HFF-Myc (cell line): Measurements from ENCODE around the gene FYB1.

Source experiments
- DNase-seq: peaks from one replicate; pipeline ENCODE4 v3.0.0-alpha.2; 2011; ENCODE audit warnings: low read depth; ENCODE audit errors: extremely low read depth
- H3K4me3 ChIP-seq: replicated peaks from 2 replicates; pipeline ENCODE4 v1.5.1; 2011; ENCODE audit warnings: low read depth, mild to moderate bottlenecking, control low read depth, low read length
- TF ChIP-seq, protein P1 (sequence below): IDR thresholded peaks from 2 replicates; pipeline ENCODE4 v1.5.1; 2012; ENCODE audit warnings: mild to moderate bottlenecking, low read depth, low read length, control low read depth; ENCODE audit errors: missing control alignments

FYB1 gene

DNA sequence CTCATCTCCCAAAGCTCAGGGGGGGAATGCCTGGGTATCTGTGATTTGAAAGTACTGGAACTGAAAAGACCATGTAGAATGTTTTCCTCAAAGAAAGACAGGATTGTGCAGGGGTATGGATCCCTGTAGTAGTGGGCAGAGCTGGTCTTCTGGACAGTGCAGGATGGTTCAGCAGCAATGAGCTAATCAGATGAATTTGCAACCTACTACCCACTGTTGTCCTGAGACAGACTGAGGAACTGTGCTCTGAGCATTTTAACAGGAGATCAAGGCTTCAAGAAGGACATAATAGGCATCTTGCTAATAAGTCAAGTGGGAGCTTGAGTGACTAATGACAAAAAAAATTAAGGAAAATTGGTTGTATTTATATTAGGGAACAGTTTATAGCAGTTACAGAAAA is 61.7 kb downstream of the FYB1 start:
- no peak overlapping the region for H3K4me3 ChIP-seq
- no peak for DNase-seq
- TF ChIP-seq, protein P1, sequence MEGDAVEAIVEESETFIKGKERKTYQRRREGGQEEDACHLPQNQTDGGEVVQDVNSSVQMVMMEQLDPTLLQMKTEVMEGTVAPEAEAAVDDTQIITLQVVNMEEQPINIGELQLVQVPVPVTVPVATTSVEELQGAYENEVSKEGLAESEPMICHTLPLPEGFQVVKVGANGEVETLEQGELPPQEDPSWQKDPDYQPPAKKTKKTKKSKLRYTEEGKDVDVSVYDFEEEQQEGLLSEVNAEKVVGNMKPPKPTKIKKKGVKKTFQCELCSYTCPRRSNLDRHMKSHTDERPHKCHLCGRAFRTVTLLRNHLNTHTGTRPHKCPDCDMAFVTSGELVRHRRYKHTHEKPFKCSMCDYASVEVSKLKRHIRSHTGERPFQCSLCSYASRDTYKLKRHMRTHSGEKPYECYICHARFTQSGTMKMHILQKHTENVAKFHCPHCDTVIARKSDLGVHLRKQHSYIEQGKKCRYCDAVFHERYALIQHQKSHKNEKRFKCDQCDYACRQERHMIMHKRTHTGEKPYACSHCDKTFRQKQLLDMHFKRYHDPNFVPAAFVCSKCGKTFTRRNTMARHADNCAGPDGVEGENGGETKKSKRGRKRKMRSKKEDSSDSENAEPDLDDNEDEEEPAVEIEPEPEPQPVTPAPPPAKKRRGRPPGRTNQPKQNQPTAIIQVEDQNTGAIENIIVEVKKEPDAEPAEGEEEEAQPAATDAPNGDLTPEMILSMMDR: no peak

DNA sequence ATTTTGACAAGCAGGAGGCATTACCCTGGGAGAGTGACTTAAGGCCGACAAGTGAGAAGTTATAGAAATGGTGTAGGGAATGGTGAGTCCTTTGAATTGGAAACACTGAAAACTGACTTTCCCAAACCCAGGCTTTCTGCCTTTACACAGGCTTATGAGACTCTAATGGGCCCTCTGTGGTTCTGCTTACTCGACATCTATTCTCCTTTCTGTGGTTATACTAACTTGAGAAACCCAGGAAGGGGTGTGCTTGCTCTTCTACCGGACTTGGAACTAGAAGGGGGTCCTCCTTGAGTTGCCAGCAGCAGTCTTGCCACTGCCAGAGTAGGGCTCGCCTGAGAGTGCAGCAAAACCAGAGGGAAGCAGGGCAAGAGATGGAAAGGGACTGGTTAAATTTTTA is 63.3 kb downstream of the FYB1 start:
- H3K4me3 ChIP-seq: no peak overlapping the region
- DNase-seq: no peak
- TF ChIP-seq, protein P1: no peak

- TF ChIP-seq, protein P1: no peak
- no peak for DNase-seq
- no peak overlapping the region for H3K4me3 ChIP-seq
Observed at GRCh38 chr5:39151745-39152144, 67.6 kb downstream of the FYB1 start.

DNA sequence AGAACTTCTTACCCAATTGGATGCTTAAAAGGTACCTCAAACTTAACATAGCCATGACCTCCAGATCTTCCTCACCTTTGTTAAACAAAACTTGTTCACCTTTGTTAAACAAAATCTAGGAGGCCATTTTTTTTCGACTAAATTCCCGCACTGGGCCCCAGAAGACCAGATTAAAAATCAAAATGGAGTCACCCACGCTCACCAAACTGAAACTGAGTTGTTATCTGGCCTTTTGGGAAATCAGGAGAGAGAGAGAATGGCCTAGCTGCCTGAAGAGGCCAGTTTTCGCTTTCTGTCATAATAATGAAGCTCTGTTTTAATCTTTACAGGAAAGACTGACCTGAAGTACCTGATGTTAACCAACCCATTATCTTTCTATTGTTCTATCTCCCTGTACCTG is 69.4 kb downstream of the FYB1 start:
- TF ChIP-seq, protein P1: no peak
- H3K4me3 ChIP-seq: no peak overlapping the region
- DNase-seq: no peak

GRCh38 chr5:39148983-39149534 is 70.3 kb downstream of the FYB1 start:
- no peak for DNase-seq

GRCh38 chr5:39146831-39147540 is 72.4 kb downstream of the FYB1 start:
- TF ChIP-seq, protein P1: no peak
- H3K4me3 ChIP-seq: no peak overlapping the region
- DNase-seq: no peak

More at GRCh38 chr5:39148983-39149534, 70.3 kb downstream of the FYB1 start:
- no peak overlapping the region for H3K4me3 ChIP-seq
- TF ChIP-seq, protein P1: peak; percentile 9
